Esophagus (tissue), 2 donors: ENCODE data around the gene ERGIC3. TPM values are rescaled to one million over a fixed set of nuclear protein-coding genes. Genes with fewer than 3 reads are reported as not detected.
A peak's percentile ranks its signal among the peaks of the same experiment; 100 is the strongest.

Experiments used
- H3K27ac ChIP-seq, 2 donors: one replicate each; pipeline ENCODE4 v1.5.1; 2013; ENCODE audit warnings: low read depth in 2 of 2, mild to moderate bottlenecking in 2 of 2, inconsistent platforms in 1 of 2, low read length in 1 of 2, moderate library complexity in 1 of 2
- H3K27me3 ChIP-seq, 2 donors: one replicate each; pipeline ENCODE4 v1.6.1; 2013; ENCODE audit warnings: low read length in 2 of 2, control low read depth in 1 of 2, mild to moderate bottlenecking in 1 of 2; ENCODE audit not compliant: insufficient read depth in 2 of 2, control insufficient read depth in 1 of 2
- H3K36me3 ChIP-seq, 2 donors: one replicate each; pipeline ENCODE4 v1.6.1; 2013; ENCODE audit warnings: low read length in 1 of 2; ENCODE audit not compliant: control insufficient read depth in 2 of 2, insufficient read depth in 2 of 2
- H3K4me1 ChIP-seq, 2 donors: one replicate each; pipeline ENCODE4 v1.6.1; 2013; ENCODE audit warnings: low read length in 1 of 2; ENCODE audit not compliant: control insufficient read depth in 2 of 2, insufficient read depth in 2 of 2
- H3K4me3 ChIP-seq, 2 donors: one replicate each; pipeline ENCODE4 v1.5.1; 2013; ENCODE audit warnings: low read length in 2 of 2, mild to moderate bottlenecking in 2 of 2, low read depth in 1 of 2, moderate library complexity in 1 of 2
- H3K9me3 ChIP-seq, 2 donors: one replicate each; pipeline ENCODE4 v1.6.1; 2013; ENCODE audit warnings: mild to moderate bottlenecking in 2 of 2, low read depth in 1 of 2, low read length in 1 of 2, moderate library complexity in 1 of 2; ENCODE audit not compliant: control insufficient read depth in 2 of 2, insufficient read depth in 1 of 2
- WGBS, 2 donors: extraction: QIAGEN DNeasy Blood & Tissue Kit; methylation state at CpG; one replicate each; pipeline ENCODE4 v1.1.7; 2013; 5-methylcytosine and 5-hydroxymethylcytosine counted together
- polyA plus RNA-seq, 2 donors: library from polyadenylated mRNA; stranded (reverse); fragments of 200-250 nt; gene quantifications; one replicate each; pipeline ENCODE4 v1.2.3, GENCODE V29; 2013
- donor health status: healthy with polysubstance abuse.
- donor health status: Bipolar disorder and iron deficiency.

ERGIC3 gene
- polyA plus RNA-seq = 100 to 1,000 TPM; 104 to 148 TPM

DNA sequence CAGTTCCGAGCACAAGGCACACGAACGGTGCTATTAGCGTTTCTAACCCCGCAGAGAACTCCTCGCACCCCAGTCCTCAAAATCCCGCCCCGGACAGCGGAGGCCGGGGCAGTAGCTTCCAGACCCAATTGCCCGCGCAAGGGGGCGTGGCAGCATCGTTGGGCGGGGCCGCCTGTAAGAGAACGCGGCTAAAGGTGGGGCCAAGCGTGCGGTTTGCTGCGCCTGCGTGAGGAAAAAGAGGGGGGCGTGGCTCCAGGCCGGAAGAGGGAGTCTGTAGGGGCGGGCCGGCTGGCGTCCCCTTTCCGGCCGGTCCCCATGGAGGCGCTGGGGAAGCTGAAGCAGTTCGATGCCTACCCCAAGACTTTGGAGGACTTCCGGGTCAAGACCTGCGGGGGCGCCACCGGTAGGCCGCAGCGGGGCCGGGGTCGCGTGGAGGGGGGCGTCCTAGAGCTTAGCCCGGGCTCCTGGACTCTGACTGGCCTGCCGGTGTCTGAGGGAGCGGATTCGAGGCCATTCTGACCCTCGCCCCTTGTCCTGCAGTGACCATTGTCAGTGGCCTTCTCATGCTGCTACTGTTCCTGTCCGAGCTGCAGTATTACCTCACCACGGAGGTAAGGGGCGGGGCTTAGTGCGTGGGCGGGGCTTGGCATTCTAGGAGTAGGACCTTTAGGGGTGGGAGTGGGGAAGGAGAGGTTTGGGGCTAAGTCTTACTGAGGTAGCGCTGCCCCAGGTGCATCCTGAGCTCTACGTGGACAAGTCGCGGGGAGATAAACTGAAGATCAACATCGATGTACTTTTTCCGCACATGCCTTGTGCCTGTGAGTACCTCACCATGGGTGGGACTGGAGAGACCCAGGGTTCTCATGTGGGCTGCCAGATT, at the start of gene ERGIC3:
Gene ERGIC3, plus strand, starts transcription at position 296 of the 880 bp plus-strand sequence. Its CDS starts 20 bp downstream, at position 316.
- Histone ChIP-seq H3K27ac (peak within 1 kb of the TSS; percentile 68 to 83), H3K4me3 (peak within 1 kb of the TSS; percentile 71 to 94), H3K27me3 (no peaks in the 10 kb centered on the region), H3K36me3 (peaks cover 0 to 2% of the 10 kb centered on the region in 2 donors), H3K9me3 (no peaks in the 10 kb centered on the region), H3K4me1 (peaks cover 4 to 6% of the 10 kb centered on the region in 2 donors)
- WGBS, 2 donors = 6 to 7% methylated on average over 56 to 57 of the region's 57 CpGs

DNA sequence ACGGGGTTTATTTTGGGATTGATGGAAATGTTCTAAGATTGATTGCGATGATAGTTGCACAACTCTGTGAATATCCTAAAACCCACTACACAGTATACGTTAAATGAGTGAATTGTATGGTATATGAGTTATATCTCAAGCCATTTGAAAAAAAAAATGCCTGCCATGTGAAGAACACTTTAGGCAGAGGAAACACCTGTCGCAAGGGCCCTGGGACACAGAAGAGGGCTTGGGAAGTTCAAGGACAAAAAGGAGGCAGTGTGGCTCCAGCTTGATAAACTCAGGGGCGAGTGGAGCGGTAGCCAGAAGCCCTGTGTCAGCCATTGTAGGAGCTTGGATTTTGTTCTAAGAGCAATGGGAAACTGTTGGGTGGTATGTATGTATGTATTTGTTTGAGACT, 49.5 kb upstream of the ERGIC3 start:
- Histone ChIP-seq H3K9me3 (no peaks in the 10 kb centered on the region), H3K27me3 (no peaks in the 10 kb centered on the region), H3K4me1 (no peaks in the 10 kb centered on the region), H3K4me3 (no peak overlapping the region), H3K36me3 (peaks cover 17 to 34% of the 10 kb centered on the region in 2 donors), H3K27ac (no peak overlapping the region)
- 95 to 98% methylated on average over 6 of the region's 6 CpGs for WGBS, 2 donors

DNA sequence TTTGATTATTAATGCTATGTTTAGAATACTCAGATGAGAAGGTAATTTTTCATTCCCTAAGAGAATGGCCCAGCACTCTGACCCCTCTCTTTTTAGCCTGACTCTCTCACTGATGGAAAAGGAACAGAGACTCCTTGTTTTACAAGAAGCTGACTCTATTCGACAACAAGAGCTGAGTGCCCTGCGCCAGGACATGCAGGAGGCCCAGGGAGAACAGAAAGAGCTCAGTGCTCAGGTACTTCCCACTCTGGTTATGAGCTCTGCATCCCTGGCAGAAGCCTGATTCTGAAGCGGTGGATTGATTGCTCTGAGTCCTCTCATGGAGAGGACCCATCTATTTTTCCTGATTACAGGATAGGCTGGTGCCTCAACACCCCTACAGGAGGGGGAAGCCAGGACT, 45.4 kb upstream of the ERGIC3 start:
- Histone ChIP-seq H3K4me1 (no peaks in the 10 kb centered on the region), H3K27me3 (no peaks in the 10 kb centered on the region), H3K27ac (no peak overlapping the region), H3K4me3 (no peak overlapping the region), H3K9me3 (no peaks in the 10 kb centered on the region), H3K36me3 (peaks cover 14 to 41% of the 10 kb centered on the region in 2 donors)
- WGBS, 2 donors = 97% methylated on average over 3 of the region's 3 CpGs

DNA sequence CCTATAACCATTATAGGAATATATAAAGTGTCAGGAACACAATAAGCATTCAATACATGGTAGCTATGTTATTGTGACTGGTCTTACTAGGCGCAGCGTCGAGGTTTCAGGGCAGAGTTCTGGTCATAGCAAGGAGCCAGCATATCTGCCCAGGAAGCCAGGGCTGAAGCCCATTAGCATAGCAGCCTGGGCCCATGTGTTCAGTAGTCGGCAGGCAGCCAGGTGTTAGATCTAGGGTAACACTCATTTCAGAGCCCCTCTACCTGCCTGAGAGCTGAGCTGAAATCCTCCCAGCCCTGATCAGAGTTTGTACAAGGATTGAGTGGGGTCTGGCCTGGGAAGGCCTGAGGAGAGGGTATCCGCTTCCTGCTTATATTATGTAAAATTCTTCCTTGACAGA, 44.6 kb upstream of the ERGIC3 start:
- Histone ChIP-seq H3K36me3 (peaks cover 18 to 47% of the 10 kb centered on the region in 2 donors), H3K27me3 (no peaks in the 10 kb centered on the region), H3K4me1 (no peaks in the 10 kb centered on the region), H3K4me3 (no peak overlapping the region), H3K9me3 (no peaks in the 10 kb centered on the region), H3K27ac (no peak overlapping the region)
- 87 to 93% methylated on average over 5 of the region's 5 CpGs for WGBS, 2 donors

DNA sequence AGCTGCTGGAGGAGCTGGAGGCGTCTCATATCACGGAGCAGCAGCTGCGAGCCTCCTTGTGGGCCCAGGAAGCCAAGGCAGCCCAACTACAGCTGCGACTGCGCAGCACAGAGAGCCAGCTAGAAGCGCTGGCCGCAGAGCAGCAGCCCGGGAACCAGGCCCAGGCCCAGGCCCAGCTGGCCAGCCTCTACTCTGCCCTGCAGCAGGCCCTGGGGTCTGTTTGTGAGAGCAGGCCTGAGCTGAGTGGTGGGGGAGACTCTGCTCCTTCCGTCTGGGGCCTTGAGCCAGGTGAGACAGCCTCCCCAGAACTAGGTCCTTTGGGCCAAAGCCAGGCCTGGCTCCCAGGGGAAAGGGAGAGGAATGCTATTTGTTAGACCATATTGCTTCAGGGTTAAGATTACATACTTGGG, 44.1 kb upstream of the ERGIC3 start:
- Histone ChIP-seq H3K27ac (no peak overlapping the region), H3K4me1 (no peaks in the 10 kb centered on the region), H3K27me3 (no peaks in the 10 kb centered on the region), H3K36me3 (peaks cover 19 to 49% of the 10 kb centered on the region in 2 donors), H3K9me3 (no peaks in the 10 kb centered on the region), H3K4me3 (no peak overlapping the region)
- WGBS, 2 donors = 81 to 86% methylated on average over 9 of the region's 9 CpGs

DNA sequence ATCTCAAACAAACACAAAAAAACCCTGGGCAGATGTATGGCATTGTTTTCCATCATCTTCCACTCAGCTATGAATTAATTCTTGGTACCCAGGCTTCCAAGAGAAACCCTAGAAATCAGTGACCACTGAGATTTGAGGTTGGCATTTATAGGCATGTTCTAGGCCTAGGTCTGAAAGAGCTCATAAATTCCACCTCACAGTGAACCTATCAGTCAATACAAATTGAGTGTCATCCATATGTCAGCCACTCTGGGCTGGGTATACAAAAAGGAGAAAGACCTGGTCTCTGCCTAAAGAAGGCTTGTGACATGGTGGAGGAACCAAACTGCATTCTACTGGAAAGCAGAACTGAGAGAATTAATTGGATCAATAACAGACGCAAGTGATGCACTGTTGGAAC, 42.6 kb upstream of the ERGIC3 start:
- Histone ChIP-seq H3K9me3 (no peaks in the 10 kb centered on the region), H3K36me3 (peaks cover 20 to 55% of the 10 kb centered on the region in 2 donors), H3K4me1 (no peaks in the 10 kb centered on the region), H3K27ac (no peak overlapping the region), H3K4me3 (no peak overlapping the region), H3K27me3 (no peaks in the 10 kb centered on the region)
- 92% methylated on average over 1 of the region's 1 CpG for WGBS, 2 donors

DNA sequence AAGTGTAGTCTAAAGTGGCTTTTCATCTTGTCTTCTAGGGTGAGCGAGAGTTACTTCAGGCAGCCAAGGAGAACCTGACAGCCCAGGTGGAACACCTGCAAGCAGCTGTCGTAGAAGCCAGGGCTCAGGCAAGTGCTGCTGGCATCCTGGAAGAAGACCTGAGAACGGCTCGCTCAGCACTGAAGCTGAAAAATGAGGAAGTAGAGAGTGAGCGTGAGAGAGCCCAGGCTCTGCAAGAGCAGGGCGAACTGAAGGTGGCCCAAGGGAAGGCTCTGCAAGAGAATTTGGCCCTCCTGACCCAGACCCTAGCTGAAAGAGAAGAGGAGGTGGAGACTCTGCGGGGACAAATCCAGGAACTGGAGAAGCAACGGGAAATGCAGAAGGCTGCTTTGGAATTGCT, 39.5 kb upstream of the ERGIC3 start:
- Histone ChIP-seq H3K36me3 (peaks cover 24 to 49% of the 10 kb centered on the region in 2 donors), H3K27me3 (no peaks in the 10 kb centered on the region), H3K4me3 (no peak overlapping the region), H3K4me1 (no peaks in the 10 kb centered on the region), H3K27ac (no peak overlapping the region), H3K9me3 (no peaks in the 10 kb centered on the region)
- WGBS, 2 donors = 89 to 93% methylated on average over 8 of the region's 8 CpGs

DNA sequence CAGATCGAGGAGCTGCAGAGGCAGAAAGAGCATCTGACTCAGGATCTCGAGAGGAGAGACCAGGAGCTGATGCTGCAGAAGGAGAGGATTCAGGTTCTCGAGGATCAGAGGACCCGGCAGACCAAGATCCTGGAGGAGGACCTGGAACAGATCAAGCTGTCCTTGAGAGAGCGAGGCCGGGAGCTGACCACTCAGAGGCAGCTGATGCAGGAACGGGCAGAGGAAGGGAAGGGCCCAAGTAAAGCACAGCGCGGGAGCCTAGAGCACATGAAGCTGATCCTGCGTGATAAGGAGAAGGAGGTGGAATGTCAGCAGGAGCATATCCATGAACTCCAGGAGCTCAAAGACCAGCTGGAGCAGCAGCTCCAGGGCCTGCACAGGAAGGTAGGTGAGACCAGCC, 38.6 kb upstream of the ERGIC3 start:
- H3K36me3 ChIP-seq = peaks cover 23 to 50% of the 10 kb centered on the region in 2 donors
- no peak overlapping the region for H3K4me3 ChIP-seq
- H3K27me3 ChIP-seq = no peaks in the 10 kb centered on the region
- no peaks in the 10 kb centered on the region for H3K4me1 ChIP-seq
- WGBS, 2 donors = 92 to 96% methylated on average over 10 of the region's 10 CpGs
- H3K9me3 ChIP-seq = no peaks in the 10 kb centered on the region
- H3K27ac ChIP-seq = no peak overlapping the region

DNA sequence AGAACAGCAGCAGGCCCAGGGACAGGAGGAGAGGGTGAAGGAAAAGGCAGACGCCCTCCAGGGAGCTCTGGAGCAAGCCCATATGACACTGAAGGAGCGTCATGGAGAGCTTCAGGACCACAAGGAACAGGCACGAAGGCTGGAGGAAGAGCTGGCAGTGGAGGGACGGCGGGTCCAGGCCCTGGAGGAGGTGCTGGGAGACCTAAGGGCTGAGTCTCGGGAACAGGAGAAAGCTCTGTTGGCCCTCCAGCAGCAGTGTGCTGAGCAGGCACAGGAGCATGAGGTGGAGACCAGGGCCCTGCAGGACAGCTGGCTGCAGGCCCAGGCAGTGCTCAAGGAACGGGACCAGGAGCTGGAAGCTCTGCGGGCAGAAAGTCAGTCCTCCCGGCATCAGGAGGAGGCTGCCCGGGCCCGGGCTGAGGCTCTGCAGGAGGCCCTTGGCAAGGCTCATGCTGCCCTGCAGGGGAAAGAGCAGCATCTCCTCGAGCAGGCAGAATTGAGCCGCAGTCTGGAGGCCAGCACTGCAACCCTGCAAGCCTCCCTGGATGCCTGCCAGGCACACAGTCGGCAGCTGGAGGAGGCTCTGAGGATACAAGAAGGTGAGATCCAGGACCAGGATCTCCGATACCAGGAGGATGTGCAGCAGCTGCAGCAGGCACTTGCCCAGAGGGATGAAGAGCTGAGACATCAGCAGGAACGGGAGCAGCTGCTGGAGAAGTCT, 37.9 kb upstream of the ERGIC3 start:
- H3K4me3 ChIP-seq = no peak overlapping the region
- H3K36me3 ChIP-seq = peaks cover 28 to 51% of the 10 kb centered on the region in 2 donors
- 79 to 80% methylated on average over 13 to 16 of the region's 16 CpGs for WGBS, 2 donors
- H3K9me3 ChIP-seq = no peaks in the 10 kb centered on the region
- no peaks in the 10 kb centered on the region for H3K4me1 ChIP-seq
- H3K27me3 ChIP-seq = no peaks in the 10 kb centered on the region
- no peak overlapping the region for H3K27ac ChIP-seq
